ENCODE results near the gene TLL1.

The TLL1 gene

DNA sequence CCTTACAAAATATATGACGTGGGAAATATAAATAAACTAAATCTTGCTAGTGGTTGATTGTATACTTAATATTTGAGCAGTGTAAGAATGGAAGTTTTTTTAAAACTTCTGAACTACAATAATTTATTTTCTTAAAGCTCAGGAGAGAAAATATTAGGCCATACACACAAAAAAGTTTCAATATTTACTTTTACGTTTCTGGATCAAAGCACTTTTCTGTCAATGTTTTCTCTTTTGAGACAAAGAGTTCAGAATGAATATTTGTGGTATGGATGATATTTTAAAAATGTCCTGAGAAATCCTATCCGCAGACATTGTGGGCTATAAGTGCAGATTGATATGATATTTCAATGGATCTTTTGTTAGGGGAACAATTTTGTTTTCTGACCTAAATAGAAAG is 109.9 kb downstream of the TLL1 start:
- no peak for DNase-seq

DNA sequence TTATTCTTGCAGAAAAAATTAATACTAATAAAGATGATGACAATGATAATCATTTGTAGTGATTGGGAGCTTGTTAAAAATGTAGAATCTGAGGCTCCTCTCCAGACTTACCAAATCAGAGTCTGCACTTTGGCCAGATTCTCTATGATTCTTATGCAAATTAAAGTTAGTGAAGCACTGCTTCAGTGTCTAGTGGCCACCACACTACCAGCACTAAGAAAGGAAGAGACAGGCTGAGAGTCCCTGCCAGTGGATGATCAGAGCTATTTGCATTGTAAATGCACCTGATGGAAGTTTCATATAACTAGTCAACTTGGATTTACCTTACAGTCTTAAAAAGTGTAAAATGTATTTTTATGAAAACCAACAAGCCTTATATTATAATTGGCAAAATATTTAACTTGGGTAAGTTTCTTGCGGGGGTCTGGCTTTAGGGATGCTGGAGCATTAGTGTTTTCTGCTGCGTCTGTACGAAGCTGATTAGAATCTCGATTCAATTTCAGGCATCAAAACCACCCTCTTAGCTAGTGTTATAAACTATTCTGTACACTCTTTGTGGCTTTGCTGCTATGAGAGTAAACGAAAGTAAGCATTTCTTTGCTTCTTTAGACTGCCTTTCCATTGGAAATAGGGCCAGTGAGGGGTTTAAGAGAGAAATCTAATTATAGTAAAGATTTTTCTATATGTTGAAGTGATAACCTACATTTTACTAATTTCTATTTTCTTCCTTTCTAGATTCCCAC is 114.1 kb downstream of the TLL1 start:
- DNase-seq, result no peak

DNA sequence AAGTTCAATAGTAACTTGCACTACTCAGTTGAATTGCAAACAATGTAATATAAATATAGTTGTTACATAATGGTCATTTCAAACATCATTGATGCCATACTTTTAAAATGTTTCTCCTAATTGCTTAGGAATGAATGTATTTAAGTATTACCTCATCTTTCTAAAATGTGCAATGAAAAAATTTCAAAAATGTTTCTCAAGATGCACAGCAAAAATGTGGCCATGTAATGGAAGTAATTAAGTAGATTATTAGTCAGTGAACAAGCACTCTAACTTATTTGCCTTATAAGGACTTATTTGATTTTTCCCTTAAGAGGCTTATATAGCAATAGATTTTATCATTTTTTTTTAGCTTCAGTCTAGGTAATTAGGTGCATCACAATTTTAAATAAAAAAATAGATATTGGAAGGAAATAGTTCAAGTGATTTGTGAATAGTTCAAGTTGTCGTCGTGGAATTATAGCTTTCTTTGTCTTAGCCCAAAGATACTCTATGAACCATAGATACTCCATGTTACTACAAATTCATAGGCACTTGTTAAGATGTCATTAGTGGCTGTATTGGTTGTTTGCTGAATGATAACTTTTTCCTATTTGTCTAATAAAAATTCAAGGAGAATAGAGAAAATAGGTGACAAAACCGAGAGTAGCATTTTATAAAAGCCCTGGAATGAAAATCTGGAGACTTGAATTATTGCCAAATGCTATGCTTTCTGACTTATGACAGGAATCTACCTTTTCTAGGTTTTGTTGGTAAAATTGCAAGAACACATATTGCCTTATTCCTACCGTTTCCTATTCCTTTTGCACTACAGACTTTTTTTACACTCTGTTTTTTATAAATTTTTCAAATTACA is 118.5 kb downstream of the TLL1 start:
- no peak for DNase-seq

GRCh38 chr4:165992283-165992682 is 119.2 kb downstream of the TLL1 start:
- no peak for DNase-seq

DNA sequence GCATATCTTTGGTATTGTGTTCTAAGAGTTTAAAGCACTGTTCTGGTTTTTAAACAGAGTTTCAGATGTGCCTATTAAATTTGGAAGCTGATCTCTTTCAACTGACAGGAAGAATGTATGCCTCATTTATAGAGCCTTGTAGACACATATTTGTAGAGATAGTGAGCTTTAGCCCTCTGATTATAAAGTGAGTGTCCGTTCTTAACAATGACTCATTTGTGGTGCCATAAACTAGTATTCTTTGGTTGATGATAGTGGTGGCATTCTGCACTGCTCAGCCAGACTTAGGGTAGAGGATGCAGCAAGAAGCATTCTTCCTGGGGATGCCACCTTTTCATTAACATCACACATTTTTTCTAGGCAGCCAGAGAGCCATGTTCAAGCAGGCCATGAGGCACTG is 121.7 kb downstream of the TLL1 start:
- DNase-seq, result no peak

GRCh38 chr4:166003811-166004210 is 130.8 kb downstream of the TLL1 start:
- no peak for DNase-seq

- no peak for DNase-seq
Observed at GRCh38 chr4:166006217-166006616, 133.2 kb downstream of the TLL1 start.

GRCh38 chr4:166008510-166008909 is 135.5 kb downstream of the TLL1 start:
- no peak for DNase-seq

GRCh38 chr4:166012129-166013030 is 139.3 kb downstream of the TLL1 start:
- no peak for DNase-seq

GRCh38 chr4:166014411-166014810 is 141.4 kb downstream of the TLL1 start:
- DNase-seq, result no peak

DNA sequence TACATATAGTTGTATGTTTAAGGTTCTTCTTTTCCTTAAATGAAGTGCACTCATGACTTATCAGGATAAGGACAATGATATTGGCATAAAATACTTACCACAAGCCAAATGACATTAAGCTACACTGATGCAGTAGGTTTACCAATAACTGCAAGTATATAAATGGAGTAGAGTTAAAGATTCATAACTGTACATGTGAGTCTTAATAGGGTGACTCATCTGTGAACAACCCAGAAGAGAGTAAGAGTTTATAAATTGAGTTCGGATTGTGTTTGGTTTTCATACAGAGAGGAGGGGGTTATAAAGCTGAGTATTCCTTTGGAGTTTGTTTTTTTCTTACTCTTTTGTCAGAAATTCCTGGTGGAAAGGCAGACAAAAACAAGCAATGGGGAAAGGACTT is 144.8 kb downstream of the TLL1 start:
- no peak for DNase-seq

DNA sequence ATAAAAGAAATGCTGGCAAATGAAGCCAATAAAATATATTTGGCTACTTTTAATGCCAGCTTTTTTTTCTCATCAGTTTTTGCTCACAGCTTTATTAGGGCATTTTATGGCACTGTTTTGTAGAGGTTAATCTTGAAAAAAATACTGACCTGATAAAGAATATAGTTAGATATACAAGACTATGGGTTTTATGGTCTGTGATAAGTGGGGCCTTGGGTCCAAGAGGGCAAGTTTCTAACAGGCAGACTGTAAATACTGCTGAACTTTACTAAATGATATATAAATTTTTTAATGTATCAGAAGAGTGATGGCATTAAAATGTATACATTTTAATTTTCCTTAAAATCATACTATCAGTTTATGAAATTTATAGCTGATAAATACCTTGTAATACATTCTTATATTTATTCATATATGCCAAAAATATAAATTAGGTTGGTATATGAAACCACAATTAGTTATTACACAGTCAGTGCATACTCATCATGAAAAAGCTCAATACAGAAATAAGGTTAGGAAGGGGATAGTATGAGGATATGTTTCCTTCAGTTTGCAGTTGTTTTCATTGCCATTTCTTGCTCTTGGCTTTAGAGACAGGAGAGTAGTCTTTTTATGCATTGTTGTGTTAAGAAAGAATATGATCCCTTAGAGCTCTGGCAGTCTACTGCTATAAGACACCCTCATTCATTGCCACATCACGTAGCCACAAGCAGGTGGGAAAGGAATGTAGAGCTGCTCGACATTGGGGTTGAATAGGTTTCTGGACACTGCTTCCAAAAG is 146.6 kb downstream of the TLL1 start:
- DNase-seq, result no peak

DNA sequence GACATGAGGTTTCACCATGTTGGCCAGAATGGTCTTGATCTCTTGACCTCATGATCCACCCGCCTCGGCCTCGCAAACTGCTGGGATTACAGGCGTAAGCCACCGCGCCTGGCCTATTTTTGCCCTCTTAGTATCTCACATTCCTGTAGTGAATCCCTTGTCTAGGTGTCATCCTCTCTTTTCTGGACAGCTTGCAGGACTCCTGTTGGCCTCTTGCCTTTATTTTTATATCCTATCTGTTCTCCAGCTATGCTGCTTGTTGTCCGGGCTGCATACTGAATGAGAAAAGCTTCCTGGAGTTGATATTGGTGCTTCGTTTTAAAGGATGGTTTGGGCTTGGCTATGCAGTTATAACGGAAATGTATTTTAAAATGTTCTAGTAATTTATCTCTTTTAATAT is 148.6 kb downstream of the TLL1 start:
- no peak for DNase-seq

- DNase-seq, result no peak
Observed at GRCh38 chr4:166034965-166035364, 161.9 kb downstream of the TLL1 start.

DNA sequence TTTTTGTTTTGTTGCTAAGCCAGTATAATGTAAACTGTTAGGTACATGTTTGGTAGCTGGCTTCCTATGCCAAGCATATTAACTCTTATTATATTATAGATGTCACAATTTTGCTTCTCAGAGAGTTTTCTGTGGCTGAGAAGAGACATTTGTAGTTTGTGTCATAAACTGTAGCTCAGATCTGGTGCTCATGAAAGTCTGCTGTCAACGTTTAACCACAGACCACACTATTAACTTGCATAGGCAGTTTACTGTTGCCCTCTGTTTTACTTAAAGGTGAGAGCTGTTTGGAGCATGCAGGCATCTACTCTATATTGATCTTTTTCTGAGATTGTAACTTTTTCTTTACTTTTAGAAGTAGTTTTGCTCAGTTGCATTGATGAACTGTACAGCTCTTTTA is 166.8 kb downstream of the TLL1 start:
- no peak for DNase-seq

GRCh38 chr4:166042510-166043055 is 169.5 kb downstream of the TLL1 start:
- no peak for DNase-seq

GRCh38 chr4:166043801-166044200 is 170.8 kb downstream of the TLL1 start:
- no peak for DNase-seq

DNA sequence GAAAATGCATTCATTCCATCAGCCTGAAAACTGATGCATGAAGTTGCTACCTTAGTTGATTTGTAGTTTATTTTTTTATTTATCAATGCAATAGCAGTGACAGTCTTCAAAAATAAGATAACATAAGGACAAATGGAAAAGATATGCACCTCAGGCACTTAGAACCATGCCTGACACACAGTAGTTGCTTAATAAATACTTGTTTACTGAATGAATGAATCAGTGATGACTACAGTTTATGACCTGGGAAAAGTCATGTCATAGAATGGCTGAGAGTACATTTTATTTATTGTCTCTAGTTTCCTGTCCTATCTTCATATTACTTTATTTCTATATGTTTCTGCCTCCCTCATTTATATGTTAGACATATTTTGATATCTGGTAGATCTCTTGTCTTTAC is 171.8 kb downstream of the TLL1 start:
- DNase-seq, result no peak

GRCh38 chr4:166045457-166045856 is 172.4 kb downstream of the TLL1 start:
- DNase-seq, result no peak

DNA sequence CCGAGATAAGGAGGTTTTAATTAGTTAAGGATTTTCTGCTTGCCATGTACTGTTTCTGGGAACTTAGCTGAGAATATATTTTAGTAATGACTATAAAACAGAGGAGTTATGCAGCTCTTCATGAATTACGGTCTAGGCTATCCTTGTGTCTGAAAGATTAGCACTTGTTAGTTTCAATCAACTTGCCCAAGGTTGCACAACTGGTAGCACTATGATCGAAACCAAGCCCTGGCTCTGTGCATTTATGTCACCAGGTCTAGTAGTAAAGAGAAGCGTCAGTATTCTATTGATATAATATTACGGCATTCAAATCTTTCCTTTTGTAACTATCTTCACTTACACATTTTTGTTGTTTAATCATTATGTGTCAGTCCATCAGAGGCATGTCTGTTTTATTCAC is 176.0 kb downstream of the TLL1 start:
- DNase-seq, result no peak

- no peak for DNase-seq
Observed at GRCh38 chr4:166064721-166065120, 191.7 kb downstream of the TLL1 start.

- DNase-seq, result no peak
Observed at GRCh38 chr4:166065324-166065723, 192.3 kb downstream of the TLL1 start.

Measured in activated CD4-positive, alpha-beta T cell treated with anti-CD3 and anti-CD28 coated beads for 4 hours (primary cell).